Measurements from ENCODE around the gene ANO6. TPM values are rescaled to one million over a fixed set of nuclear protein-coding genes. Genes with fewer than 3 reads are reported as not detected.
"Not testable (repeated sequence)": the region's sequence is repeated elsewhere in the genome, so short reads cannot be mapped to it uniquely, and the experiment has no call there.

Gene ANO6
- total and polyA plus RNA-seq, 11 donors = 9.0 to 57.2 (median 46.0) TPM

DNA sequence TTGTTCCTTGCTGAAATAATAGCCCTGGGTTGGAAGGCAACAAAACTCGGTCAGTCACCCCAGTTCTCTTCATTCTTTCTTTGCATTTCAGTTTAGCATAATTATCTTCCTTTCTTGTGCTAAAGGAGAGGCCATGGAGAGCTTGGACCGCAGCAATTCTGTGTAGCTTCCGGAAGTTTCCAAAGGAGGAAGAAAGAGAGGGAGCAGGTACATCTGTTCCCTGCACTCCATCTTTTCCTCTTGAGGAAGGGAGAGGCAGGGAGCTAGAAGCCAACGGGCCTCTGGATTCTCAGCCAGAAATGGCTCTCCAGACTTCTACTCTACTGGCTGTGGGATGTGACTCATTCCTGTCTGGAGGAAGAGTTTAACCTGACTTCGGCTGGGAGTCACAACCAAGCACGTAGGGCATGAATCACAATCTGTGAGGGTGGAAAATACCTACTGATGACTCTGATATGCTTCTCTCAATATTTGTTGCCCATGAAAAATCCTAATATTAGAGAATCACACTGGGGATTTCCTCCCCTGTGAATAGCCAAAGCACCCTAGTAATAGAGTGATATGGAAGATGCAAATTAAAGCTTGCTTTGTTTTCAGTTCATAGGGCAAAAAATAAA is 17.0 kb downstream of the ANO6 start:
- TF ChIP-seq POLR2A (IDR thresholded peaks at IDR 0.05) = no peak
- peaks cover 0 to 5% (median 0%) of the 10 kb centered on the region in 9 donors for H3K36me3 ChIP-seq
- H3K27ac ChIP-seq = peak overlapping the region; percentile 7 to 93 (median 81)
- no peaks in the 10 kb centered on the region for H3K9me3 ChIP-seq
- H3K27me3 ChIP-seq = no peaks in the 10 kb centered on the region
- peaks cover 12 to 58% (median 48%) of the 10 kb centered on the region in 12 donors for H3K4me1 ChIP-seq
- no peak overlapping the region for H3K4me3 ChIP-seq
- 25 to 37% (median 29%) methylated on average over 6 of the region's 6 CpGs for WGBS, 4 donors
- peak in 4 of 5 donors; percentile 28 to 79 (median 34) for DNase-seq
- intact Hi-C loops (cut with DNase I) = loop anchor here in 1 of 10 donors (5.0 kb wide), 1 partner anchor 34 kb away; no protein-coding TSS in a partner anchor
- peak; percentile 66 to 88 (median 84) for ATAC-seq

DNA sequence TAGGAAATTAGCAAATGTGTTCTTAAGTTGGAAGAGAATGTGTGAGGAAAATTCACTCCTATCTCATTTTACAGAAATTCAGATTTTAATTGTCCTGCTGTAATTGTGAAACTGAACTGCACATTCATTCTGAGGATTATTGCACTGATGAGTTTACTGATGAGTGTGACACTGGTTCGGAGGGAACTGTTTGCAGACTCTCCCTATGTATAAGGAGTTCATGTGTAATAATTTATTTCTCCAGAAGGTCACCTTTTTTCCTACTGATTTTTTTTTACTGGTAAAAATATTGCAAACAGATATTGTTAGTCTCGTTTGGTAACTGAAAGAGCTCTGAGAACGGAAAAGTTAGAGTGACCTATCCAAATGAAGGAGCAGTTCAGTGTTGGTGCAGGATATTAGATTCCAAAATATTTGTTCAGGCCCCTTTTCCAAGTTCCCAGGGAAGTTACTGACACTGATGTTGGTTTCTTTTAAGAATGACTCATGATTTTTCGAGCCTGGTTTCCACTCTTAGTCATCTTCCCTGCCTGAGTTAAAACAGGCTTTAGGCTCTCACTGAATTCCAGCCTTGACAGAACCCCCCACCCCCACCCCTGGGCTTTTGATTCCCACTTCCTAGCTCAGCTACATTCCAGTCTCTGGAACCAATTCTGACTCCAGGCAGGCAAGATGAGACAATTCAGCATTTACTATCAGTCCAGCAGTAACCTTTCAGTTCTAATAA is 18.4 kb downstream of the ANO6 start:
- H3K4me3 ChIP-seq = peak overlapping the region in 4 of 12 donors; percentile 6 to 12 (median 9)
- WGBS, 4 donors = 17 to 33% (median 25%) methylated on average over 4 of the region's 4 CpGs
- no peak for TF ChIP-seq POLR2A (IDR thresholded peaks at IDR 0.05)
- TF ChIP-seq, protein P1, sequence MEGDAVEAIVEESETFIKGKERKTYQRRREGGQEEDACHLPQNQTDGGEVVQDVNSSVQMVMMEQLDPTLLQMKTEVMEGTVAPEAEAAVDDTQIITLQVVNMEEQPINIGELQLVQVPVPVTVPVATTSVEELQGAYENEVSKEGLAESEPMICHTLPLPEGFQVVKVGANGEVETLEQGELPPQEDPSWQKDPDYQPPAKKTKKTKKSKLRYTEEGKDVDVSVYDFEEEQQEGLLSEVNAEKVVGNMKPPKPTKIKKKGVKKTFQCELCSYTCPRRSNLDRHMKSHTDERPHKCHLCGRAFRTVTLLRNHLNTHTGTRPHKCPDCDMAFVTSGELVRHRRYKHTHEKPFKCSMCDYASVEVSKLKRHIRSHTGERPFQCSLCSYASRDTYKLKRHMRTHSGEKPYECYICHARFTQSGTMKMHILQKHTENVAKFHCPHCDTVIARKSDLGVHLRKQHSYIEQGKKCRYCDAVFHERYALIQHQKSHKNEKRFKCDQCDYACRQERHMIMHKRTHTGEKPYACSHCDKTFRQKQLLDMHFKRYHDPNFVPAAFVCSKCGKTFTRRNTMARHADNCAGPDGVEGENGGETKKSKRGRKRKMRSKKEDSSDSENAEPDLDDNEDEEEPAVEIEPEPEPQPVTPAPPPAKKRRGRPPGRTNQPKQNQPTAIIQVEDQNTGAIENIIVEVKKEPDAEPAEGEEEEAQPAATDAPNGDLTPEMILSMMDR (IDR thresholded peaks at IDR 0.05) = no peak

DNA sequence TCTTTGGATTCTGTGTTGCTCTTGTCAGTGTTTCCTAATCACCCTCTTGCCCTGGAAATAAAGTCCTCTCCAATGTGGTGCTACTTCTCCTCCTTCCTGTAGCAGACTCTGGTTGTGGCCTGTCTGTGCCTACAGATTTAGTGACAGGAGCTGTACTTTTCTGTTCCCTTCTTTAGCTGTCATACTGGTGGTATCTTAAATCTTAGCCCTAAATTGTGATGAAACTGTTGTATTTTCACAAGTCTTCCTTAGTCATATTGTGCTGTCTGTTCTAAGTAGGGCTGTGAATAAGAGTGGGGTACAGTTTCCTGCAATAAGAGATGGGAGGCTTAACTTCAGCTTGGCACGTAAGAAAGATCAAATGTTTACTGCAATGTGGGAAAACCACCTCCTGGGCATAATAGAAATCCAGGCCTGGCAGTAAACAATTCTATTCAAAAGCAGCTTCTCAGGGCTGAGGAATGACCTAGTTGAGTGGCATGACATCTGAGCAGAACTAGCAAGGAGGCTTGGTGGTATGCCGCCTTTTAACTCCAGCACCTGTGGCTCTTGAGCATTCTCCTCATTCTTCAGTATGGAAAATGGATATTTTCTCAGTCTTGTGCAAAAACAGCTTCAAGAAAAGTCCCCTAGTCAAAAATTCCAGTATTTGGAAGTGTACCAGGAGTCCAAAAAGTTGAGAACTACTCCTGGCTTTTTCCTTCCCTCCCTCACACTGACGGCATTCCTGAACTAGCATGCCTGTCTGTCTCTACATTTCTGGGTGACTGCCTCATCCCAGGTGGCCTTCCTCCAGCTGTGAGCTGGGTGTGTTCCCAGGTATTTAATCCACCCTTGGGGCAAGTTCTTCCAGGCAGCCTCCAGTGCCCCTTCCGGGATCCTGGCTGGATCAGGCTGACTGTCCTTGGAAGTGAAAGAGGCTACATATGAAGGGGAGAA is 19.5 kb downstream of the ANO6 start:
- no peaks in the 10 kb centered on the region for H3K36me3 ChIP-seq
- 44 to 76% (median 61%) methylated on average over 4 of the region's 4 CpGs for WGBS, 4 donors
- no peak for TF ChIP-seq POLR2A (IDR thresholded peaks at IDR 0.05)
- H3K27ac ChIP-seq = peak overlapping the region; percentile 66 to 93 (median 81)
- H3K9me3 ChIP-seq = no peaks in the 10 kb centered on the region
- DNase-seq (peak in 1 of 5 donors; percentile 40), ATAC-seq (peak in 3 of 4 donors; percentile 25 to 36 (median 30))
- intact Hi-C loops (cut with DNase I) = no loop called here
- H3K27me3 ChIP-seq = no peaks in the 10 kb centered on the region
- H3K4me1 ChIP-seq = peaks cover 12 to 57% (median 47%) of the 10 kb centered on the region in 12 donors
- peak overlapping the region in 1 of 12 donors; percentile 6 for H3K4me3 ChIP-seq

More for the DNA sequence above, 18.4 kb downstream of the ANO6 start:
- Histone ChIP-seq H3K27ac (peak overlapping the region; percentile 66 to 93 (median 81)), H3K9me3 (no peaks in the 10 kb centered on the region), H3K27me3 (no peaks in the 10 kb centered on the region), H3K36me3 (peaks cover 0 to 5% (median 0%) of the 10 kb centered on the region in 9 donors), H3K4me1 (peaks cover 12 to 57% (median 47%) of the 10 kb centered on the region in 12 donors)
- DNase-seq (peak in 3 of 5 donors; percentile 35 to 53 (median 47)), ATAC-seq (peak; percentile 68 to 91 (median 90))
- intact Hi-C loops (cut with DNase I) = loop anchor here in 1 of 10 donors (5.0 kb wide), 1 partner anchor 33 kb away; no protein-coding TSS in a partner anchor

DNA sequence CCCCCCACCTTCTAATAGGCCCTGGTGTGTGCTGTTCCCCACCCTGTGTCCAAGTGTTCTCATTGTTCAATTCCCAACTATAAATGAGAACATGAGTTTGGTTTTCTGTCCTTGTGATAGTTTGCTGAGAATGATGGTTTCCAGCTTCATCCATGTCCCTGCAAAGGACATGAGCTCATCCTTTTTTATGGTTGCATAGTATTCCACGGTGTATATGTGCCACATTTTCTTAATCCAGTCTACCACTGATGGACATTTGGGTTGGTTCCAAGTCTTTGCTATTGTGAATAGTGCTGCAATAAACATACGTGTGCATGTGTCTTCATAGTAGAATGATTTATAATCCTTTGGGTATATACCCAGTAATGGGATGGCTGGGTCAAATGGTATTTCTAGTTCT is 20.5 kb downstream of the ANO6 start:
- H3K27me3 ChIP-seq; DNase-seq; H3K4me3 ChIP-seq; ATAC-seq; H3K9me3 ChIP-seq; intact Hi-C loops (cut with DNase I); H3K36me3 ChIP-seq: not testable (repeated sequence)
- peak overlapping the region in 5 of 12 donors; percentile 79 to 93 (median 87) for H3K27ac ChIP-seq
- 50 to 98% (median 93%) methylated on average over 2 of the region's 2 CpGs for WGBS, 4 donors
- H3K4me1 ChIP-seq = peaks cover 12 to 49% (median 46%) of the 10 kb centered on the region in 12 donors

DNA sequence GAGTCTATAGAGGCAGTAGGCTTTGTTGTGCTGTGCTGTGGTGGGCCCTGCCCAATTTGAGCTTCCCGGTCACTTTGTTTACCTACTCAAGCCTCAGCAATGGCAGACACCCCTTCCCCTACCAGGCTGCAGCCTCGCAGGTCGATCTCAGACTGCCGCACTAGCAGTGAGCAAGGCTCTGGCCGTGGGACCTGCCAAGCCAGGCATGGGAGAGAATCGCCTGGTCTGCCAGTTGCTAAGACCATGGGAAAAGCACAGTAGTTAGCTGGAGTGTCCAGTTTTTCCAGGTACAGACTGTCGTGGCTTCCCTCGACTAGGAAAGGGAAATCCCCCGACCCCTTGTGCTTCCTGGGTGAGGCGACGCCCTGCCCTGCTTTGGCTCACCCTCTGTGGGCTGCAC is 26.3 kb downstream of the ANO6 start:
- Histone ChIP-seq H3K4me1 (peaks cover 0 to 26% (median 0%) of the 10 kb centered on the region in 12 donors), H3K27me3 (no peaks in the 10 kb centered on the region), H3K4me3 (no peak overlapping the region), H3K27ac (peak overlapping the region in 1 of 12 donors; percentile 26), H3K9me3 (no peaks in the 10 kb centered on the region), H3K36me3 (no peaks in the 10 kb centered on the region)
- no peak for ATAC-seq
- no peak for TF ChIP-seq POLR2A (IDR thresholded peaks at IDR 0.05)
- TF ChIP-seq, protein P1 (IDR thresholded peaks at IDR 0.05) = no peak
- WGBS, 4 donors = 80 to 92% (median 86%) methylated on average over 11 of the region's 11 CpGs
- no peak for DNase-seq
- intact Hi-C loops (cut with DNase I) = no loop called here
